DOHH2 (cell line): Measurements from ENCODE around the gene DENND4C.

Experiments used
- H3F3A ChIP-seq: fragments of 200-600 bp; sonication (generic), shearing (Covaris generic); 2 replicates; pipeline ENCODE4 v1.6.0; 2016; ENCODE audit warnings: antibody characterized with exemption, mild to moderate bottlenecking; ENCODE audit not compliant: control insufficient read depth, insufficient read depth
- H3K27ac ChIP-seq: fragments of 200-600 bp; sonication (generic); 2 replicates; pipeline ENCODE4 v1.5.1; 2014; ENCODE audit warnings: low read depth, mild to moderate bottlenecking, low read length, moderate library complexity
- H3K27me3 ChIP-seq: fragments of 200-600 bp; sonication (generic); 2 replicates; pipeline ENCODE4 v1.6.1; 2014; ENCODE audit warnings: mild to moderate bottlenecking, low read length, mixed read lengths; ENCODE audit not compliant: control insufficient read depth
- H3K36me3 ChIP-seq: fragments of 200-600 bp; sonication (generic); 2 replicates; pipeline ENCODE4 v1.6.1; 2014; ENCODE audit warnings: mild to moderate bottlenecking, low read length, moderate library complexity, mixed read lengths; ENCODE audit not compliant: control insufficient read depth
- H3K4me1 ChIP-seq: fragments of 200-600 bp; sonication (generic); 2 replicates; pipeline ENCODE4 v1.6.1; 2014; ENCODE audit warnings: mild to moderate bottlenecking, low read length, mixed read lengths; ENCODE audit not compliant: control insufficient read depth
- H3K4me2 ChIP-seq: fragments of 200-600 bp; sonication (generic); 2 replicates; pipeline ENCODE4 v1.6.0; 2014; ENCODE audit warnings: mild to moderate bottlenecking, low read length, moderate library complexity
- H3K4me3 ChIP-seq: fragments of 200-600 bp; sonication (generic); 2 replicates; pipeline ENCODE4 v1.5.1; 2014; ENCODE audit warnings: mild to moderate bottlenecking, low read length, mixed read lengths
- H3K79me2 ChIP-seq: fragments of 200-600 bp; sonication (generic); 2 replicates; pipeline ENCODE4 v1.6.1; 2014; ENCODE audit warnings: mild to moderate bottlenecking, low read length, mixed read lengths; ENCODE audit not compliant: control insufficient read depth
- H3K9me2 ChIP-seq: fragments of 200-600 bp; sonication (generic); replicated peaks from 2 replicates; pipeline ENCODE4 v1.6.1; 2014; ENCODE audit warnings: mild to moderate bottlenecking, low read length, mixed read lengths; ENCODE audit not compliant: control insufficient read depth
- H3K9me3 ChIP-seq: fragments of 200-600 bp; sonication (generic); 2 replicates; pipeline ENCODE4 v1.6.1; 2014; ENCODE audit warnings: antibody characterized with exemption, low read length, mixed read lengths; ENCODE audit not compliant: control insufficient read depth, insufficient read depth
- H4K20me1 ChIP-seq: fragments of 200-600 bp; sonication (generic); 2 replicates; pipeline ENCODE4 v1.6.0; 2014; ENCODE audit warnings: low read depth, mild to moderate bottlenecking, antibody characterized with exemption, low read length, moderate library complexity; ENCODE audit not compliant: control insufficient read depth, insufficient read depth
- CTCF ChIP-seq: fragments of 200-600 bp; sonication (generic); IDR thresholded peaks from one replicate; pipeline ENCODE4 v1.5.1; 2014; ENCODE audit warnings: antibody characterized with exemption, mild to moderate bottlenecking, low read depth, low read length; ENCODE audit not compliant: poor library complexity, severe bottlenecking
- EZH2phosphoT487 ChIP-seq: fragments of 200-600 bp; sonication (generic); IDR thresholded peaks from 2 replicates; pipeline ENCODE4 v1.6.1; 2017; ENCODE audit warnings: borderline replicate concordance, mild to moderate bottlenecking, antibody characterized with exemption, low read length, moderate library complexity, mixed read lengths

The DENND4C gene

GRCh38 chr9:19283072-19283710 lies 52.7 kb downstream of the DENND4C start:
- Histone ChIP-seq H3K79me2 (no peaks in the 10 kb centered on the region), H3K9me2 (no peaks in the 10 kb centered on the region), H4K20me1 (no peaks in the 10 kb centered on the region), H3K4me3 (no peak overlapping the region), H3K27me3 (no peaks in the 10 kb centered on the region), H3K36me3 (no peaks in the 10 kb centered on the region), H3K4me1 (no peaks in the 10 kb centered on the region), H3F3A (no peaks in the 10 kb centered on the region), H3K9me3 (no peaks in the 10 kb centered on the region), H3K4me2 (no peak overlapping the region), H3K27ac (no peak overlapping the region)
- TF ChIP-seq CTCF (no peak), EZH2phosphoT487 (no peak)

GRCh38 chr9:19284729-19285128 lies 54.2 kb downstream of the DENND4C start:
- Histone ChIP-seq H3K79me2 (no peaks in the 10 kb centered on the region), H3K4me1 (no peaks in the 10 kb centered on the region), H3K4me3 (no peak overlapping the region), H3K9me2 (no peaks in the 10 kb centered on the region), H3F3A (no peaks in the 10 kb centered on the region), H3K36me3 (no peaks in the 10 kb centered on the region), H4K20me1 (no peaks in the 10 kb centered on the region), H3K27me3 (no peaks in the 10 kb centered on the region), H3K9me3 (no peaks in the 10 kb centered on the region), H3K27ac (no peak overlapping the region), H3K4me2 (no peak overlapping the region)
- TF ChIP-seq EZH2phosphoT487 (no peak), CTCF (no peak)

GRCh38 chr9:19286634-19287188 lies 56.2 kb downstream of the DENND4C start:
- no peaks in the 10 kb centered on the region for H3K27me3 ChIP-seq
- no peaks in the 10 kb centered on the region for H3K4me1 ChIP-seq
- no peaks in the 10 kb centered on the region for H3K9me3 ChIP-seq
- H3K27ac ChIP-seq, result no peak overlapping the region
- no peak for TF ChIP-seq EZH2phosphoT487
- TF ChIP-seq CTCF, result no peak
- H3F3A ChIP-seq, result no peaks in the 10 kb centered on the region
- H3K36me3 ChIP-seq, result peaks cover 10% of the 10 kb centered on the region; the same call in 1 of the 2 replicates
- H4K20me1 ChIP-seq, result no peaks in the 10 kb centered on the region
- H3K4me3 ChIP-seq, result no peak overlapping the region
- H3K4me2 ChIP-seq, result no peak overlapping the region
- H3K79me2 ChIP-seq, result no peaks in the 10 kb centered on the region
- no peaks in the 10 kb centered on the region for H3K9me2 ChIP-seq
